Effector memory CD4-positive, alpha-beta T cell (primary cell): Measurements from ENCODE around the gene REPS2.

ENCODE experiments used
- DNase-seq, 3 donors: peaks; one replicate each; pipeline ENCODE4 v3.0.0-alpha.2; 2020
- H3K27ac ChIP-seq: 2 replicates; pipeline ENCODE4 v1.7.0; 2013; ENCODE audit warnings: mild to moderate bottlenecking, low read length, moderate library complexity; ENCODE audit not compliant: insufficient read depth, poor library complexity, severe bottlenecking
- H3K27me3 ChIP-seq: replicated peaks from 2 replicates; pipeline ENCODE4 v1.7.0; 2013; ENCODE audit warnings: mild to moderate bottlenecking, low read length; ENCODE audit not compliant: insufficient read depth, control insufficient read depth, poor library complexity, severe bottlenecking
- H3K36me3 ChIP-seq: 2 replicates; pipeline ENCODE4 v1.7.0; 2013; ENCODE audit warnings: mild to moderate bottlenecking, low read length, moderate library complexity; ENCODE audit not compliant: control insufficient read depth, insufficient read depth
- H3K4me1 ChIP-seq: 2 replicates; pipeline ENCODE4 v1.7.0; 2013; ENCODE audit warnings: low read length, mild to moderate bottlenecking; ENCODE audit not compliant: control insufficient read depth, insufficient read depth, poor library complexity, severe bottlenecking
- H3K4me3 ChIP-seq: 2 replicates; pipeline ENCODE4 v1.7.0; 2013; ENCODE audit warnings: low read length, low read depth, mild to moderate bottlenecking; ENCODE audit not compliant: insufficient read depth, poor library complexity, severe bottlenecking
- H3K9me3 ChIP-seq: 2 replicates; pipeline ENCODE4 v1.7.0; 2013; ENCODE audit warnings: mild to moderate bottlenecking, low read length, moderate library complexity; ENCODE audit not compliant: control insufficient read depth

Gene REPS2

DNA sequence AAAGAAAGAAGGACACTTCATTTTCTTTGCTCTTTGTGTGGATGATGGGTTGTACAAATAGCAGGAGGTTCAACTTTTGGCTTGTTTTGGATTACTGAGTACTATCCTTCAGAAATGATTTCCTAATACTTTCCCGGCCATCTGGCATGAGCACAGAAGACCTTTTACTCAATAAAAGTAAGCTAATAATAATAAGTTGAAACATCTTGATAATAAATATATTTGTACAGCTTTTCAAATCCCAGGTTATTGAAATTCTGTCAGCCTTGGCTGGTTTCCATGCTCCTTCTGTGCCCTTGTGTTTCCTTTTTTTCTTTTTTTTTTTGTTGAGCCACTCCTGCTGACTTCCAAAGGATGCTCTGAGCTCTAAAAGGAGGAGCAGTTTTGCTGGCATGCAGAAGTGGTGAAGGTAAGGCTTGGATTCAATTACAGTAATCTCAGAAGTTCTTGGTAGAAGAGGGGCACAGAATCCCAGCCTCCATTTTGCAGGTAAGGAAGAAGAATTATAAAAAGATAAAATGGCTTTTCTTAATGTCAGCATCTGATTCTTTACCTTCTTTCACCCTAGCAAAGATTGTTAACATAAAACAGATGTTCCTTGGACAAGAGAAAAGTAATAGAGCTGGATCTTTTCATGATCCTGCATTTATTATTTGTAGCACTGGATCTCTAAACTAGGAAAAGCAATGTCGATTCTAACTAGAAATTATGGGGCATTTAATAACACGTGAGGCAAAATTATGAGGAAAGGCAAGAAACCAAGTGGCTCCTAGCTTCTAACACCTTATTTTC, 31.9 kb downstream of the REPS2 start:
- no peak overlapping the region for H3K27ac ChIP-seq
- no peaks in the 10 kb centered on the region for H3K27me3 ChIP-seq
- H3K4me3 ChIP-seq = no peak overlapping the region
- DNase-seq = no peak
- H3K4me1 ChIP-seq = no peaks in the 10 kb centered on the region
- H3K36me3 ChIP-seq = no peaks in the 10 kb centered on the region
- no peaks in the 10 kb centered on the region for H3K9me3 ChIP-seq

DNA sequence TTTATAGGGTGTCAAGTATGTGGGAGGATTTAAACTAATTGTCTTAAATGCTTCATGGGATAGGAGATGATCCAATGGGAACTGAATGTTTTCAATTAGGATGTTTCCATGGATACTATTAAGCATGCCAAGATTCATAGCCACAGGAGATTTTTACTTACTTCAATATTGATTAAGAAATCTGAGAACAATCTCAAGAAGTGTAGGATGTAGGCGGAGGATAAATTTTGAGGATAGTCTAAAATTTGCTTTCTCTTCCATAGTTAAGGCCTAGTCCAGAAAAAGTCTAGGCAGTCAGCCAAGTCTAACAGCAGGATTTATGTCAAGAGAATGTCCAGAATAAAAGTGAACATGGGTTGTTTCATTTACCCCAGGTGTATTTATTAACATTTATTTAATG, 32.8 kb downstream of the REPS2 start:
- H3K27ac ChIP-seq = no peak overlapping the region
- no peaks in the 10 kb centered on the region for H3K36me3 ChIP-seq

DNA sequence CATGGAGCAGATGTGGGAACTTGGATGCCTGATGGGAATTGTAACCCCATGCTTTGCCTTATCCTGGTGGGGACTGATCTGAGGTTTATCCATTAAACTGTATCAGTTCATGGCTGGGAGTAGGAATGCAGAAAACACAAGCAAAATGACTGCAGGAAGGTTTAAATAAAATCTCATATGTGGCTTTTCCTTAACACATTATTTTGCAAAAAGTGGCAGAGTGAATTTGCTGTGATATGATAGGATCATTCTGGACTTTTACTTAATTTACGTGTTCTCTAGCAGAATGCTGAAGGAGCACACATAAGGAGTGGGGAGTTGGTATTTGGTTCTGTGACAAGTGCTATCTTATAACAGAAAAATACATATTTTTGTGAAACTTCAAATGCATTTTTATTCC, 34.8 kb downstream of the REPS2 start:
- H3K27me3 ChIP-seq = no peaks in the 10 kb centered on the region
- H3K9me3 ChIP-seq = no peaks in the 10 kb centered on the region
- no peak for DNase-seq
- H3K4me3 ChIP-seq = no peak overlapping the region
- H3K4me1 ChIP-seq = no peaks in the 10 kb centered on the region
- no peak overlapping the region for H3K27ac ChIP-seq
- no peaks in the 10 kb centered on the region for H3K36me3 ChIP-seq

More for the DNA sequence above, 32.8 kb downstream of the REPS2 start:
- H3K9me3 ChIP-seq = no peaks in the 10 kb centered on the region
- no peaks in the 10 kb centered on the region for H3K27me3 ChIP-seq
- DNase-seq = no peak
- H3K4me1 ChIP-seq = no peaks in the 10 kb centered on the region
- no peak overlapping the region for H3K4me3 ChIP-seq

DNA sequence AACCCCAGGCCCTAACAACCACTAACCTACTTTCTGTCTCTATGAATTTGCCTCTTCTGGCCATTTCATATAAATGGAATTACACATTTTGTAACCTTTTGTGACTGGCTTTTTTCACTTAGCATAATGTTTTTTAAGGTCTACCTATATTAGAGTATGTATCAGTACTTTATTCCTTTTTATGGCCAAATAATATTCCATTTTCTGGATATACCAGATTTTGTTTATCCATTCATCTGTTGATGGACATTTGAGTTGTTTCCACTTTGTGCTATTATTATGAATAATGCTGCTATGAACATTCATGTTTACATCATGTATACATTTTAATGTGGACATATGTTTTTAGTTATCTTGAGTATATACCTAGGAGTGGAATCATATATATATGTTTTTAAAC, 35.5 kb downstream of the REPS2 start:
- no peak overlapping the region for H3K4me3 ChIP-seq
- DNase-seq = no peak
- no peaks in the 10 kb centered on the region for H3K9me3 ChIP-seq
- no peak overlapping the region for H3K27ac ChIP-seq
- H3K27me3 ChIP-seq = no peaks in the 10 kb centered on the region
- no peaks in the 10 kb centered on the region for H3K4me1 ChIP-seq
- H3K36me3 ChIP-seq = no peaks in the 10 kb centered on the region

DNA sequence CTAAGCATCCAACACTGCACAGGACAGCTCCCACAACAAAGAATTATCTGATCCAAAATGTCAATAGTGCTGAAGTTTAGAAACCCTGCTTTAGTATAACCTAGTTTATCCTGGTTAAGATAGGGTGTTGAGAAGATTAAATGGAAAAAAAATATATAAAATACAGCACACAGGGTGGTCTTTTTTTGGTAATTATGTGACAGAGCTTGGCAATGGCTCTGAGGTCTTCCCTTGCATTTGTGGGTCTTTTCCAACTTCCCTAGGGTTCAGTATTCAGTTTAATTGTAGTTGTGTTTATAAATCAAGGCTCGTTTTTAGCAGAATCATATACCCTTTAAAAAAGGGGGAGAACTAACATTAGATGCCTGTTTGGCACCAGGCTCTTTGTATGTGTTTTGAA, 36.6 kb downstream of the REPS2 start:
- Histone ChIP-seq H3K4me1 (no peaks in the 10 kb centered on the region), H3K9me3 (no peaks in the 10 kb centered on the region), H3K36me3 (no peaks in the 10 kb centered on the region), H3K4me3 (no peak overlapping the region), H3K27ac (no peak overlapping the region), H3K27me3 (no peaks in the 10 kb centered on the region)
- DNase-seq = no peak

DNA sequence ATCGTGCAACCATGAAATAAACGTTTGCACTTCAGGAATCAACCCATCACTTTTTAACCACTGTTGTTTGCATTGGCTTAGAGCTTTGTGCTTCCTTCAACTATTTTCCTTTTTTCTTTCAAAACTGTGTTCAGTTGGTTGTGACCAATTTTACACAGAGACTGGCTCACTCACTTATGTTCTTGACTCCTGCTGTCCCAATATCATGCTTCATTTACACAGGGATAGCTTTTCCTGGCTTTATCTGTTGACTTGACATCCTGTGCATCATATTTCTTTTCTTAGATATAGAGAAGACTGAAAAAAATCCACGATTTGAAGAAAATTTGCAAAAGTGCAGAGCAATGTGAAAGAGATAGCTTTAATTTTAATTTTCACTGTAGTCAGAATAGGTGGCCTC, 38.8 kb downstream of the REPS2 start:
- Histone ChIP-seq H3K4me1 (no peaks in the 10 kb centered on the region), H3K9me3 (no peaks in the 10 kb centered on the region), H3K27me3 (no peaks in the 10 kb centered on the region), H3K27ac (no peak overlapping the region), H3K36me3 (no peaks in the 10 kb centered on the region), H3K4me3 (no peak overlapping the region)
- no peak for DNase-seq

DNA sequence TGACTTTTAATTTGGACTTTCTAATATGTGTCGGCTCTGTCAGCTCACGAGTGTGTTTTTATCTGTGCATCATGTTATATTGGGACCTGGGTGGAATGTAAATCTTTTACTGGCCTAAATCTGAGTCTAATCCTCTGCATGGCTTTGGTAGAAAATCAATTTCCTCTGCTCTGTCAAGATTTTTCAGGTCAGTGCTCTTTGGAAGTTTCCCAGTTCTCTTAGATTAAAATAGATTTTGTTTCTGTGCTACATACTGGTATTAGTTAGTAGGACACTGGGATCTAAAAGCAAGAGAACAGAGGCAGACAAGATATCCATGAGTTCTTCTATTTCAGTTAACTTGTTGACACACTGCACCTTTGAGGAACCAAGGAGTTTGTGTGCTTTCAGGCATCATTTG, 39.7 kb downstream of the REPS2 start:
- DNase-seq = no peak
- no peak overlapping the region for H3K4me3 ChIP-seq
- no peaks in the 10 kb centered on the region for H3K9me3 ChIP-seq
- no peaks in the 10 kb centered on the region for H3K4me1 ChIP-seq
- H3K36me3 ChIP-seq = no peaks in the 10 kb centered on the region
- H3K27me3 ChIP-seq = no peaks in the 10 kb centered on the region
- H3K27ac ChIP-seq = no peak overlapping the region

DNA sequence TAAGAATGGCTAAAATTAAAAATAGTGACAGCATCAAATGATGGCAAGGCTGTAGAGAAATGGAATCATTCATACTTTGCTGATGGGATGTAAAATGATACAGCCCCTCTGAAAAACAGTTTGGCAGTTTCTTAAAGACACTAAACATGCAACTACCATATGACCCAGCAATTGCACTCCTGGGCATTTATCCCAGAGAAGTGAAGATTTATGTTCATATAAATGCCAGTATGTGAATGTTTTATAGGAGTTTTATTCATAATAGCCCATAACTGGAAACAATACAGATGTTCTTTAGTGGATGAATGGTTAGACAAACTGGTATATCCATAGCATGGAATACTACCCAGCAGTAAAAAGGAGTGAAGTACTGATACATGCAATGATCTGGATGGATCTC, 43.3 kb downstream of the REPS2 start:
- Histone ChIP-seq H3K9me3 (no peaks in the 10 kb centered on the region), H3K4me3 (no peak overlapping the region), H3K4me1 (no peaks in the 10 kb centered on the region), H3K27ac (no peak overlapping the region), H3K27me3 (no peaks in the 10 kb centered on the region), H3K36me3 (no peaks in the 10 kb centered on the region)
- no peak for DNase-seq

DNA sequence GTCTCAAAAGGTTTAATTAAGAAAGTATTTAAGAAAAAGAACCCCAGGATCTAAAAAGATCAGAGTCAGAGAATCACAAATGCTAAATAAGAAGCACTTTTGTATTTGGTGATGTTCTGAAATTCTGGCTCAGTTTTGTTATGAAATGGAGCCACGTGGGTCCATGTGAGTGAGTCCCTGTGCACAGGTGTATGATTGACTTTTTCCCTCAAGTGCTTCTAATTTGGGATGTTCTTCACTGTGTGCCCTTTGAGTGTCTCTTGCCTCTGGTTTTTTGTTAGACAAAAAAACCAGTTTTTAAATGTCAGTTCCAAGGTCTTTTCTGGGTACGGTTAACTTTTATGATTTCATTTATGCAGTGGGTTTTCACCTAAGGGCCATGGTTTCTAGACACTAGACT, 44.4 kb downstream of the REPS2 start:
- H3K27me3 ChIP-seq = no peaks in the 10 kb centered on the region
- no peaks in the 10 kb centered on the region for H3K36me3 ChIP-seq
- DNase-seq = no peak
- H3K4me3 ChIP-seq = no peak overlapping the region
- H3K9me3 ChIP-seq = no peaks in the 10 kb centered on the region
- no peaks in the 10 kb centered on the region for H3K4me1 ChIP-seq
- H3K27ac ChIP-seq = no peak overlapping the region

DNA sequence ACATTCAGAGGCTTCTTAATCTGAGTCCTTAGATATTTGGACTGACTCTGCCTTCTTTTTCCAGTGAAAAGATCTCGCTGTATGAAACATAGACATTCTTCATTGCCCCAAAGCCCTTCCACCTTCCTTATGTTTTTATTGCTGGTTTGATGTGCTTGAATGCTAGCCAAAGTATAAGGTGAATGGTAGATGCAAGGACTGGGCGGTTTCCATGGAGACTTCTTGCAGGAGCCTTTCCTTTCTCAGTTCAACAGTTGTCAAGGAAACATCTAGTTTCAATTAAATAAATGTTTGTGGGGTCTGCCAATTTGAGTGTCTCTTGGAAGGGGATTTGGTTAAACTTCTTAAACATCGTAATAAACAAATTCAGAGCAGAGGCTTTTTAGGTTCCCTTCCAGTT, 46.0 kb downstream of the REPS2 start:
- Histone ChIP-seq H3K27me3 (no peaks in the 10 kb centered on the region), H3K4me3 (no peak overlapping the region), H3K9me3 (no peaks in the 10 kb centered on the region), H3K27ac (no peak overlapping the region), H3K36me3 (no peaks in the 10 kb centered on the region), H3K4me1 (no peaks in the 10 kb centered on the region)
- DNase-seq = no peak
